Activated T-helper 2 cell treated with anti-CD3 and anti-CD28 coated beads, Interferon-gamma antibody, Interleukin-2, Interleukin-4, amounts not matched to agents 10 μg/mL and 5 μg/mL and 100 μg/mL, durations not matched to agents 14 hours and 24 hours and 36 hours (primary cell): Measurements from ENCODE around the gene ADGRB3. TPM values are rescaled to one million over a fixed set of nuclear protein-coding genes. Genes with fewer than 3 reads are reported as not detected.

Experiments used
- DNase-seq: peaks from one replicate; pipeline ENCODE4 v3.0.0; 2021; ENCODE audit warnings: low spot score
- H3K27ac Mint-ChIP-seq: one replicate; pipeline ENCODE4 v1.8.0; 2021; ENCODE audit warnings: mixed read lengths
- H3K27me3 Mint-ChIP-seq: one replicate; pipeline ENCODE4 v1.8.0; 2021; ENCODE audit warnings: low read depth, mixed read lengths
- H3K36me3 Mint-ChIP-seq: one replicate; pipeline ENCODE4 v1.8.0; 2021; ENCODE audit warnings: low read depth, mixed read lengths
- H3K4me1 Mint-ChIP-seq: one replicate; pipeline ENCODE4 v1.8.0; 2021; ENCODE audit warnings: low read depth, mixed read lengths
- H3K4me3 Mint-ChIP-seq: one replicate; pipeline ENCODE4 v1.8.0; 2021; ENCODE audit warnings: low read depth, mild to moderate bottlenecking, moderate library complexity, mixed read lengths
- H3K9me3 Mint-ChIP-seq: one replicate; pipeline ENCODE4 v1.8.0; 2021; ENCODE audit warnings: mixed read lengths
- intact Hi-C: fragments of 100-400 bp; cut with micrococcal nuclease; formaldehyde crosslinking; loops from one replicate; pipeline ENCODE4 v1.15.1; 2023
- total RNA-seq: library from RNA; stranded (reverse); gene quantifications from 2 replicates; pipeline ENCODE4 v1.2.3, GENCODE V29; 2022

Gene ADGRB3
- total RNA-seq, 1 donor from 2014 or later, result 0.14 TPM

- Mint-ChIP-seq H3K27ac (no peak overlapping the region), H3K27me3 (peaks cover 52% of the 10 kb centered on the region), H3K9me3 (no peaks in the 10 kb centered on the region), H3K36me3 (no peaks in the 10 kb centered on the region), H3K4me1 (peaks cover 16% of the 10 kb centered on the region), H3K4me3 (no peak overlapping the region)
- DNase-seq, result no peak
- intact Hi-C loops, result loop anchor here (10.0 kb wide), 1 partner anchor 138 kb away; no protein-coding TSS in a partner anchor
Observed at GRCh38 chr6:68637071-68637470, 2.0 kb downstream of the ADGRB3 start.

- Mint-ChIP-seq H3K4me1 (peaks cover 16% of the 10 kb centered on the region), H3K27ac (no peak overlapping the region), H3K9me3 (no peaks in the 10 kb centered on the region), H3K4me3 (no peak overlapping the region), H3K36me3 (no peaks in the 10 kb centered on the region), H3K27me3 (peaks cover 50% of the 10 kb centered on the region)
- DNase-seq, result no peak
- intact Hi-C loops, result loop anchor here (2.0 to 10.0 kb wide), 2 partner anchors 137 to 331 kb away; no protein-coding TSS in a partner anchor
Observed at GRCh38 chr6:68637782-68638181, 2.7 kb downstream of the ADGRB3 start.

- no peak for DNase-seq
- Mint-ChIP-seq H3K4me3 (no peak overlapping the region), H3K4me1 (peaks cover 16% of the 10 kb centered on the region), H3K9me3 (no peaks in the 10 kb centered on the region), H3K27ac (no peak overlapping the region), H3K27me3 (peaks cover 44% of the 10 kb centered on the region), H3K36me3 (no peaks in the 10 kb centered on the region)
- intact Hi-C loops, result loop anchor here (2.0 to 10.0 kb wide), 2 partner anchors 136 to 330 kb away; no protein-coding TSS in a partner anchor
Observed at GRCh38 chr6:68638230-68638900, 3.3 kb downstream of the ADGRB3 start.

GRCh38 chr6:68639211-68639610 lies 4.1 kb downstream of the ADGRB3 start:
- Mint-ChIP-seq H3K9me3 (no peaks in the 10 kb centered on the region), H3K36me3 (no peaks in the 10 kb centered on the region), H3K27ac (no peak overlapping the region), H3K4me1 (peaks cover 11% of the 10 kb centered on the region), H3K4me3 (no peak overlapping the region), H3K27me3 (peaks cover 36% of the 10 kb centered on the region)
- intact Hi-C loops, result loop anchor here (2.0 to 10.0 kb wide), 2 partner anchors 136 to 330 kb away; no protein-coding TSS in a partner anchor
- DNase-seq, result no peak

GRCh38 chr6:68639826-68640490 lies 4.9 kb downstream of the ADGRB3 start:
- peaks cover 6% of the 10 kb centered on the region for H3K4me1 Mint-ChIP-seq
- no peak for DNase-seq
- no peaks in the 10 kb centered on the region for H3K9me3 Mint-ChIP-seq
- intact Hi-C loops, result loop anchor here (2.0 to 10.0 kb wide), 2 partner anchors 135 to 329 kb away; no protein-coding TSS in a partner anchor
- peaks cover 31% of the 10 kb centered on the region for H3K27me3 Mint-ChIP-seq
- H3K27ac Mint-ChIP-seq, result no peak overlapping the region
- no peaks in the 10 kb centered on the region for H3K36me3 Mint-ChIP-seq
- H3K4me3 Mint-ChIP-seq, result no peak overlapping the region

- DNase-seq, result no peak
- Mint-ChIP-seq H3K36me3 (no peaks in the 10 kb centered on the region), H3K27ac (no peak overlapping the region), H3K4me3 (no peak overlapping the region), H3K27me3 (peaks cover 27% of the 10 kb centered on the region), H3K9me3 (no peaks in the 10 kb centered on the region), H3K4me1 (peaks cover 6% of the 10 kb centered on the region)
- intact Hi-C loops, result no loop called here
Observed at GRCh38 chr6:68640491-68640835, 5.4 kb downstream of the ADGRB3 start.

GRCh38 chr6:68641172-68641571 lies 6.1 kb downstream of the ADGRB3 start:
- H3K27ac Mint-ChIP-seq, result no peak overlapping the region
- no peaks in the 10 kb centered on the region for H3K9me3 Mint-ChIP-seq
- H3K4me1 Mint-ChIP-seq, result peaks cover 3% of the 10 kb centered on the region
- no peak for DNase-seq
- H3K36me3 Mint-ChIP-seq, result no peaks in the 10 kb centered on the region
- H3K27me3 Mint-ChIP-seq, result peaks cover 21% of the 10 kb centered on the region
- intact Hi-C loops, result no loop called here
- H3K4me3 Mint-ChIP-seq, result no peak overlapping the region

GRCh38 chr6:68642081-68642480 lies 7.0 kb downstream of the ADGRB3 start:
- Mint-ChIP-seq H3K27ac (no peak overlapping the region), H3K27me3 (peaks cover 14% of the 10 kb centered on the region), H3K4me1 (peaks cover 3% of the 10 kb centered on the region), H3K36me3 (no peaks in the 10 kb centered on the region), H3K4me3 (no peak overlapping the region), H3K9me3 (no peaks in the 10 kb centered on the region)
- intact Hi-C loops, result no loop called here
- no peak for DNase-seq

- Mint-ChIP-seq H3K27ac (no peak overlapping the region), H3K4me1 (peaks cover 3% of the 10 kb centered on the region), H3K9me3 (no peaks in the 10 kb centered on the region), H3K27me3 (peaks cover 8% of the 10 kb centered on the region), H3K36me3 (no peaks in the 10 kb centered on the region), H3K4me3 (no peak overlapping the region)
- no peak for DNase-seq
- intact Hi-C loops, result no loop called here
Observed at GRCh38 chr6:68642977-68643376, 7.9 kb downstream of the ADGRB3 start.

GRCh38 chr6:68649669-68650068 lies 14.6 kb downstream of the ADGRB3 start:
- no peak overlapping the region for H3K4me3 Mint-ChIP-seq
- H3K4me1 Mint-ChIP-seq, result no peaks in the 10 kb centered on the region
- H3K27me3 Mint-ChIP-seq, result no peaks in the 10 kb centered on the region
- H3K36me3 Mint-ChIP-seq, result no peaks in the 10 kb centered on the region
- intact Hi-C loops, result no loop called here
- no peak overlapping the region for H3K27ac Mint-ChIP-seq
- H3K9me3 Mint-ChIP-seq, result no peaks in the 10 kb centered on the region
- DNase-seq, result no peak

- H3K27me3 Mint-ChIP-seq, result no peaks in the 10 kb centered on the region
- intact Hi-C loops, result no loop called here
Observed at GRCh38 chr6:68650142-68650541, 15.1 kb downstream of the ADGRB3 start.

GRCh38 chr6:68651011-68651985 lies 16.2 kb downstream of the ADGRB3 start:
- Mint-ChIP-seq H3K9me3 (no peaks in the 10 kb centered on the region), H3K36me3 (no peaks in the 10 kb centered on the region), H3K27ac (no peak overlapping the region), H3K4me3 (no peak overlapping the region), H3K27me3 (no peaks in the 10 kb centered on the region), H3K4me1 (no peaks in the 10 kb centered on the region)
- DNase-seq, result no peak
- intact Hi-C loops, result no loop called here

More at GRCh38 chr6:68650142-68650541, 15.1 kb downstream of the ADGRB3 start:
- Mint-ChIP-seq H3K9me3 (no peaks in the 10 kb centered on the region), H3K4me3 (no peak overlapping the region), H3K27ac (no peak overlapping the region), H3K4me1 (no peaks in the 10 kb centered on the region), H3K36me3 (no peaks in the 10 kb centered on the region)
- DNase-seq, result no peak
